GM12878 (cell line): Measurements from ENCODE around the gene PSORS1C1. TPM values are rescaled to one million over a fixed set of nuclear protein-coding genes. Genes with fewer than 3 reads are reported as not detected.

Source experiments
- ATAC-seq: fragments of 200-7000 bp; cut with Tn5 transposase; 3 replicates; pipeline ENCODE4 v1.9.1; 2020; ENCODE audit warnings: mild to moderate bottlenecking, moderate library complexity
- BruUV-seq: library from RNA; stranded (reverse); fragments of 400-500 nt; replicated peaks from 2 replicates; lab custom pipeline; 2021; lab: Mats Ljungman, UMichigan
- CTCF ChIA-PET: fragments of 300-600 bp; sonication (Branson Sonifier 250); formaldehyde crosslinking; extraction: SDS; loops from one replicate; lab custom pipeline; 2021; ENCODE audit warnings: inconsistent platforms; lab: Yijun Ruan, JAX
- POLR2A ChIA-PET: fragments of 350-600 bp; formaldehyde crosslinking; extraction: SDS; loops from one replicate; lab custom pipeline; 2021; ENCODE audit warnings: inconsistent platforms; lab: Charles Lee
- RAD21 ChIA-PET: fragments of 300-600 bp; sonication (Branson Sonifier 250); formaldehyde crosslinking; loops from one replicate; lab custom pipeline; 2023; ENCODE audit warnings: antibody characterized with exemption; ENCODE audit not compliant: unreplicated experiment; lab: Charles Lee
- SMC1A ChIA-PET: fragments of 300-600 bp; sonication (Branson Sonifier 250); formaldehyde crosslinking; loops from one replicate; lab custom pipeline; 2023; ENCODE audit not compliant: unreplicated experiment, uncharacterized antibody; lab: Charles Lee
- DNase-seq: peaks from one replicate; pipeline ENCODE4 v3.0.0-alpha.2; 2011; ENCODE audit warnings: low read depth, low spot score
- FAIRE-seq: peaks from 3 replicates; lab custom pipeline; 2011; peaks lifted over from hg19 to GRCh38; lab: Jason Lieb, UNC
- H2AFZ ChIP-seq: 2 replicates; pipeline ENCODE4 v1.6.0; 2011; ENCODE audit warnings: low read depth, low read length, control low read depth; ENCODE audit not compliant: control insufficient read depth
- H3K27ac ChIP-seq: 2 replicates; pipeline ENCODE4 v1.5.1; 2011; ENCODE audit warnings: control low read depth; ENCODE audit not compliant: control insufficient read depth, insufficient read depth
- H3K27me3 ChIP-seq, 2 experiments: replicated peaks in 1 of 2; 2 replicates each; pipeline versions ENCODE4 v1.6.0 to v1.6.1; 2011; ENCODE audit warnings: low read length in 1 of 2; ENCODE audit not compliant: control insufficient read depth in 2 of 2, insufficient read depth in 2 of 2
- H3K36me3 ChIP-seq, 2 experiments: 2 replicates each; pipeline ENCODE4 v1.5.1; 2011; ENCODE audit warnings: low read length in 1 of 2; ENCODE audit not compliant: control insufficient read depth in 2 of 2, insufficient read depth in 2 of 2
- H3K4me1 ChIP-seq: 2 replicates; pipeline ENCODE4 v1.6.1; 2011; ENCODE audit warnings: mild to moderate bottlenecking, low read length, moderate library complexity, mixed read lengths; ENCODE audit not compliant: control insufficient read depth, insufficient read depth
- H3K4me2 ChIP-seq: 2 replicates; pipeline ENCODE4 v1.6.0; 2011; ENCODE audit warnings: control low read depth; ENCODE audit not compliant: control insufficient read depth, insufficient read depth
- H3K4me3 ChIP-seq: fragments of 200-600 bp; sonication (generic); 2 replicates; pipeline ENCODE4 v1.5.1; 2016
- H3K79me2 ChIP-seq: 2 replicates; pipeline ENCODE4 v1.6.0; 2011; ENCODE audit warnings: low read length; ENCODE audit not compliant: control insufficient read depth, insufficient read depth
- H3K9ac ChIP-seq: 2 replicates; pipeline ENCODE4 v1.8.0; 2011; ENCODE audit warnings: low read length, control low read depth, mixed read lengths; ENCODE audit not compliant: control insufficient read depth, insufficient read depth
- H3K9me3 ChIP-seq: replicated peaks from 3 replicates; pipeline ENCODE4 v1.5.1; 2011; ENCODE audit warnings: mild to moderate bottlenecking, low read length; ENCODE audit not compliant: control insufficient read depth, insufficient read depth
- H4K20me1 ChIP-seq: 2 replicates; pipeline ENCODE4 v1.6.0; 2011; ENCODE audit not compliant: control insufficient read depth, insufficient read depth
- NR2F1 ChIP-seq: fragments of 450-650 bp; conservative IDR thresholded peaks from 2 replicates; pipeline ENCODE4 v1.6.1; 2017; ENCODE audit warnings: mild to moderate bottlenecking
- NRF1 ChIP-seq: conservative IDR thresholded peaks from 2 replicates; pipeline ENCODE4 v1.6.1; 2011; ENCODE audit warnings: mild to moderate bottlenecking, low read depth, low read length, improper control_type of control experiment
- RELA ChIP-seq: fragments of 450-650 bp; IDR thresholded peaks from 2 replicates; pipeline ENCODE4 v1.8.0; 2014; ENCODE audit warnings: borderline replicate concordance; ENCODE audit not compliant: partially characterized antibody
- SIX5 ChIP-seq: IDR thresholded peaks from 2 replicates; pipeline ENCODE4 v1.6.1; 2011; ENCODE audit warnings: mild to moderate bottlenecking, low read depth, low read length, moderate library complexity; ENCODE audit not compliant: severe bottlenecking
- TARDBP ChIP-seq: IDR thresholded peaks from 2 replicates; pipeline ENCODE4 v1.6.1; 2016; ENCODE audit warnings: borderline replicate concordance
- ZSCAN29 ChIP-seq: fragments of 450-650 bp; IDR thresholded peaks from 2 replicates; pipeline ENCODE4 v1.6.1; 2017; ENCODE audit warnings: mild to moderate bottlenecking, moderate library complexity
- WGBS: methylation state at CpG from one replicate; pipeline ENCODE4 v1.1.6; 2016; ENCODE audit warnings: low lambda C conversion rate; ENCODE audit not compliant: insufficient replicate concordance, insufficient coverage; ENCODE audit errors: missing lambda C conversion rate; 5-methylcytosine and 5-hydroxymethylcytosine counted together
- in situ Hi-C: fragments of 300-500 bp; cut with MboI; formaldehyde crosslinking; loops from 9 replicates; pipeline ENCODE4 v1.14.3; 2018; ENCODE audit warnings: mixed read lengths
- intact Hi-C: fragments of 100-400 bp; cut with micrococcal nuclease; formaldehyde crosslinking; loops from one replicate; pipeline ENCODE4 v1.14.2; 2022; ENCODE audit not compliant: unreplicated experiment
- polyA plus RNA-seq, 11 experiments: library from polyadenylated mRNA; depleted of rRNA in 4 of 11; unstranded in 6 of 11; stranded (reverse) in 5 of 11; fragments of >200 nt; fragmentation: Nextera tagmentation in 4 of 11; fragmentation: Illumina TruSeq in 1 of 11; extraction: Ambion mirVana in 4 of 11; extraction: Trizol in 1 of 11; gene quantifications; 1 replicate in 1 of 11; 2 replicates in 10 of 11; pipeline versions ENCODE4 v1.2.1 to v1.2.3, GENCODE V29; 2011 to 2016; ENCODE audit warnings: inconsistent platforms in 2 of 11, missing spikeins in 2 of 11, low read depth in 1 of 11
- total RNA-seq, 4 experiments: library from RNA; depleted of rRNA in 3 of 4; stranded (reverse); fragments of >200 nt in 3 of 4; fragmentation: Illumina TruSeq in 1 of 4; extraction: Trizol in 1 of 4; gene quantifications; 2 replicates each; pipeline versions ENCODE4 v1.2.1 to v1.2.3, GENCODE V29; 2013 to 2021

The PSORS1C1 gene
- total and polyA plus RNA-seq, 10 of the 15 experiments (the other 5 are each of a cell fraction or from before 2014, with no cell fraction given) = 0.13 to 1.00 (median 0.20) TPM; not detected in 5

- RAD21 ChIA-PET = interaction anchor here (0.6 to 1.1 kb wide), 2 partner anchors 47 to 221 kb away, joined by 4 read pairs; no protein-coding TSS in a partner anchor
- POLR2A ChIA-PET = interaction anchor here (0.5 to 1.3 kb wide), 3 partner anchors 20 to 700 kb away, joined by 3 read pairs; no protein-coding TSS in a partner anchor
These were observed 30.8 kb downstream of the PSORS1C1 start for GRCh38 chr6:31145386-31145785.

GRCh38 chr6:31149827-31150447 lies 35.3 kb downstream of the PSORS1C1 start:
- no peak overlapping the region for H3K9ac ChIP-seq
- H3K4me1 ChIP-seq = peaks cover 4% of the 10 kb centered on the region; the same call in 1 of the 2 replicates
- no peaks in the 10 kb centered on the region for H3K9me3 ChIP-seq
- no peak for DNase-seq
- CTCF ChIA-PET = no interaction called here
- no peak for ATAC-seq
- 95% methylated on average over 6 of the region's 6 CpGs for WGBS
- POLR2A ChIA-PET = interaction anchor here (0.6 kb wide), 1 partner anchor 11 kb away, joined by 4 read pairs; no protein-coding TSS in a partner anchor
- no peaks in the 10 kb centered on the region for H3K27me3 ChIP-seq
- intact Hi-C loops (no loop called here), in situ Hi-C loops (no loop called here)
- SMC1A ChIA-PET = interaction anchor here (1.2 to 1.3 kb wide), 2 partner anchors 11 to 42 kb away, joined by 3 read pairs; partner anchors contain the start of gene PSORS1C2
- H4K20me1 ChIP-seq = no peaks in the 10 kb centered on the region
- no TSS peak for BruUV-seq
- no peak overlapping the region for H2AFZ ChIP-seq
- H3K27ac ChIP-seq = no peak overlapping the region
- H3K36me3 ChIP-seq = no peaks in the 10 kb centered on the region; a peak in 1 of 4 replicates
- no peak overlapping the region for H3K4me3 ChIP-seq
- TF ChIP-seq TARDBP (no peak), NR2F1 (no peak), ZSCAN29 (no peak)
- no peak for FAIRE-seq
- no peaks in the 10 kb centered on the region for H3K79me2 ChIP-seq
- RAD21 ChIA-PET = no interaction called here
- H3K4me2 ChIP-seq = no peak overlapping the region

More at GRCh38 chr6:31145386-31145785, 30.8 kb downstream of the PSORS1C1 start:
- no peak overlapping the region for H3K4me3 ChIP-seq
- in situ Hi-C loops (no loop called here), intact Hi-C loops (no loop called here)
- H3K4me2 ChIP-seq = no peak overlapping the region
- no peak overlapping the region for H3K27ac ChIP-seq
- SMC1A ChIA-PET = interaction anchor here (0.9 to 2.0 kb wide), 2 partner anchors 10 to 47 kb away, joined by 3 to 10 read pairs; no protein-coding TSS in a partner anchor
- FAIRE-seq (no peak), ATAC-seq (no peak), DNase-seq (no peak)
- H2AFZ ChIP-seq = no peak overlapping the region
- no peaks in the 10 kb centered on the region for H3K27me3 ChIP-seq
- CTCF ChIA-PET = interaction anchor here (1.0 to 22.9 kb wide), 4 partner anchors 15 to 221 kb away, joined by 3 to 326 read pairs (median 4); no protein-coding TSS in a partner anchor
- no peak overlapping the region for H3K9ac ChIP-seq
- no peaks in the 10 kb centered on the region for H4K20me1 ChIP-seq
- H3K36me3 ChIP-seq = peaks cover 0 to 4% of the 10 kb centered on the region in 2 experiments; a peak in 1 of 4 replicates
- H3K4me1 ChIP-seq = peaks cover 4% of the 10 kb centered on the region; the same call in 1 of the 2 replicates
- no peaks in the 10 kb centered on the region for H3K79me2 ChIP-seq
- H3K9me3 ChIP-seq = no peaks in the 10 kb centered on the region
- TF ChIP-seq RELA (no peak), SIX5 (no peak), NRF1 (no peak)
- BruUV-seq = TSS peak; percentile 45
- WGBS = 88% methylated on average over 10 of the region's 10 CpGs
